ENCODE results near the gene CNTNAP5. TPM values are rescaled to one million over a fixed set of nuclear protein-coding genes. Genes with fewer than 3 reads are reported as not detected.

Gene CNTNAP5
- polyA plus RNA-seq, 4 donors: 0.04 to 0.19 (median 0.04) TPM; not detected in 1

DNA sequence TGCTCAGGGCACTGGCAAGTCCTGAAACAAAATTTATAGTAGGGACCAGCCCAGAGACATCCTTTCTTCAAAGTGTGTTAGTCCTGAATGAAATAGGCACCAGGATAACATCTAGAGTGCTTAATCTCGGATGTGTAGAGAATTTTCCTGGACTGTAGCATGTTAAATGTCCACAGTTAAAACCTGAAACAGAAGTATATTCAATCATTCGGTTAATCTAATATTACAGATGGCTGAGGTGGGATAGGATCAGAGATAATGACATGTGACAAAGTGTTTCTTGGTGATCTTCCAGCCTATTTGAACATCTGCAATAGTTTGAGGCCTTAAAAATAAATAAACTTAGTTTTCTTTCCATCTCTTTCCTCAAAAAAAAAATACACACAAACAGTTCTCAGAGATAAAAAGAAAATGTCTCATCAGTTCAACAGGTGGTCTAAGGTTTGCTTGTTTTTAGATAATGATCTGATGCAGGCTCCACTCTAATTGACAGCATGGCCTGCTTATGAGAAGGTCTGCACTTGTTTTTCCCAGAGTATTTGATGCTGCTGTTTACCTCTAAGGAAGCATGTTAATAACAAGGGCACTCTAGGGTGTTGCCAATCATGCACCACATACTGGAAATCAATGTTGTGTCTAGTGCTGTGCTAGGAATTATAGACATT lies 25.9 kb downstream of the CNTNAP5 start:
- DNase-seq (ENCODE audit: low read depth in 4 of 4, low spot score in 3 of 4): no peak

DNA sequence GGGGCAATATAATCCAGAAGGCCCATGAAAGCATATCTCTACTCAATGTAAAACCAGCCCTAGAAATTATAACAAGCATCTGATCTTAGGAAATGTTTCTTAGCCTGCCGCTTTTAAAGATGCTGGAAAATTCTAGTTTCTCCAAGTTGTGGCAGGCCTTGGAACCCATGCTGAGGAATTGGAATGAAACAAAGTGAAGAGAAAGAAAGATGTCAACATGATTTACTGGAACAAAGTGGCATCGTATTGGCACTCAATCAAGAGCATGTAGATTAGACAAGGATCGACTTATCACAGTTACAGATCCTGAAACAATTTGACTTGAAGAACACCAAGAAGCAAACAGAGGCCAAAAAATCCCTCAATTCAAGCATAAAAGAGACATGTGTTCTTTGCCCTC lies 28.7 kb downstream of the CNTNAP5 start:
- DNase-seq (ENCODE audit: low read depth in 4 of 4, low spot score in 3 of 4): no peak

DNA sequence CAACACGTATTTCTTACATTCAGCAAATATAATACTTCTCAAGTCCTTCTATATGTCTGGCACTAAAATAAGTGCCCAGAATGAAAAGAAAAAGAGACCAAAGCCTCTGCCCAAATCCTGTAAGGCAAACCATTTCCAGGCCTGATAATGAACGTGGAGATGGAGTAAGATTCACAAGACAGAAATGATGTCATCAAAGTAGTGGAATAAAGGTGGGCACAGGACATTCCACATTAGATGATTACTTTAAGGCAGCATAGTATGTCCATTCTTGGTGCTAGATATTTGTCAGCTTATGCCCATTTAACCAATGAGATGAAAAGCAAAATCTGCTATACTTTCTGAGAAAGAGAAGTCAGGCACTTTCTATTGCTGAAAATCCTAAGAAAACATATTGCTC lies 38.5 kb downstream of the CNTNAP5 start:
- DNase-seq (ENCODE audit: low read depth in 4 of 4, low spot score in 3 of 4): no peak

DNA sequence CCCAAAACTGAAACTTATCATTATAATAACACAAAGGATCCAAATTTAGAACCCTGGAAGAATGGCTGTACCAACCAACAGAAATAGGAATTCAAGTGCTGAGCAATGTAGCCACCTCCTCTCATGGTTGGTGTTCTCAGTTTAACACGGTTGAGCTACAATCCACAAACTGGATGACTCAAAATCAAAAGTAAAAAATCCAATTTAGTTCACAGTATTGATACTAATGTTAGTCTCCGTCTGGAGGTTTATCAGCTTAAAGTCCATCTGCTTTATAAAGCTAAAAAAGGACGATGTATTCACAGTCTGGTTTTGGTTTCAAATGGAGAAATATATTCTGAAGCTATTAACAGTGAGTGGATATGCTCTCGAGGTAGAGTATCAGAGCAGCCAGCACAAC lies 40.5 kb downstream of the CNTNAP5 start:
- DNase-seq (ENCODE audit: low read depth in 4 of 4, low spot score in 3 of 4): no peak

- DNase-seq (ENCODE audit: low read depth in 4 of 4, low spot score in 3 of 4): no peak
Measured at GRCh38 chr2:124066776-124067175, 41.7 kb downstream of the CNTNAP5 start.

- DNase-seq (ENCODE audit: low read depth in 4 of 4, low spot score in 3 of 4): no peak
Measured at GRCh38 chr2:124079045-124079444, 54.0 kb downstream of the CNTNAP5 start.

DNA sequence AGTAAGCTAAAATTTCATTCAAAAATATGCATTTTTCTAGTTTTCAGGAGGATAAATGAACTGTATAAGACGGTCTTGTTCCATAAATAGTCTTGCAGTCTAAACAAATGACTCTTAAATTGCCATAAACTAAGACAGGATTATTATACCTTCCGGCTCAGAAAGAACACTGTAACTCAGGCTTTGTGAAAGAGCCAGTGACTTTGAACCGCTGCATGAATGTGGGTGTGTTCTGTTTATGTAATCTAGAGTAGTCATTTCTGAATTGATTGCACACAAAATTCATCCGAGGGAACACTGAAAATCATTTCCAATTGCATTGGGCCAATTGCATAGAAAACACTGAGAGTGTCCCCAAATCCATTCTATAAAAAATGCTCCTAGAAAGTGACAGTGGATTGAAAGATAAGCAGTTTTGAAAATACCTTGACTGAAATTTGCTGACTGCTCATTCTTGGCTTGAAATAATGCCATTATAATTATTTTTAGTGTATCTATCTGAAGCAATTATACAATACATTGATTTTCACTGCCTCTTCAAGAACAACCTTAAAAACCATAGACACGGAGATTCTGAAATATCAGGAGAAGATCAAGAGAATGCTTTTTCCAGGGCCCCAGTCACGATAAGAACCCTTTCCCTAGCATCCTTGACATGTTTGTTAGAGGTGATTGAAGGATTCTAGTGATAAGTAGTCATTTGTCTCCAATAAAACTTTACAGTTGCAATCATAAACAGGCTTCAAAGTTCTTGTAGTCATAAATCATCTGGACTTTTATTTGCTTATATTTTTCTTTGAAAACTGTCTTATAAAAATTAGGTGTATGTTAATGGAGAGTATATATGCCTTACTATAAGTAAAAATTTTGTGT lies 55.4 kb downstream of the CNTNAP5 start:
- DNase-seq (ENCODE audit: low read depth in 4 of 4, low spot score in 3 of 4): no peak

DNA sequence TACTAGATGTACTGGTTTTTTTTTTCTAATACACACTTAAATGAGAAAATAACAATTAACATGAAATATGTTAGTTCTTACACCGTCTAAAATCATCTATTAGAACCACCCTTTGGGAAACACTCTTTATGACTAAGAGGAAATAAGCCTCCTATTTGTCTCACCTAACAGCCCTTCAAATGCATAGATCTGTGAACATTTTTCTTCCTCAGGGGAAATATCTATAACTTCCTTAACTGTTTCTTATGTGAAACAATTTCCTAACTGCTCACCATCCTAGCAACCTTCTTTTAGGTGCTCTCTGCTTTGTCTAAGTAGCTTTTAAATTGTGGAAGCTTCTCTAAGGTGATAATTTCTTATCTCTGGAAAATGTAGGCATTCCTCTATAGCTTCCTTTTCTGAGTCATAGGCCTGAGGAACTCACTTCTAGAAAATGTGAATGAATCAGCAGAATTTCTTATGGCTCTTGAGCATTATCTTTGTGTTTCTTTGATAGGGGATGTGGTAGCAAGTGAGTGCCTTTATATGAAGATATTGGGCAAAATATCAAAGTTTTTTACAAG lies 56.1 kb downstream of the CNTNAP5 start:
- DNase-seq (ENCODE audit: low read depth in 4 of 4, low spot score in 3 of 4): no peak

DNA sequence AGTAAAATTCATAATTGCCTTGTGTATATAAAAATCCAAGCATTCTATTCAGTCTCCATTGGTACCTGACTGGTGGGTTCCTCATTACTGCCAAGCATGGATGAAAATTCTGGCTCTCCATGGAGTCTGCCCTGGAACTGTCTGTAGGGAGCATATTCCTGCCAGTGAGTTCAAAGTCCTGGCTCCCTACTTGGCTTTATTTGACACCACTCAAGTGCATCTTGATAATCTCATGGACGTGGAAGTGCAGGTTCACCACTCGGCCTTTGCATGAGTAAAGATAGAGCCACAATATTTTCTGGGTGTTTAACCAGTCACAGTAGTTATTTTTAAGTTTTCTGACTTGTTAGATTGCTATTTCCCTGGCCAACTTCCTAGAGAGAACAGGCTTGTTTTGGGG lies 63.5 kb downstream of the CNTNAP5 start:
- no peak for DNase-seq (ENCODE audit: low read depth in 4 of 4, low spot score in 3 of 4)

- DNase-seq (ENCODE audit: low read depth in 4 of 4, low spot score in 3 of 4): no peak
Measured at GRCh38 chr2:124091721-124092120, 66.6 kb downstream of the CNTNAP5 start.

- DNase-seq (ENCODE audit: low read depth in 4 of 4, low spot score in 3 of 4): no peak
Measured at GRCh38 chr2:124092651-124093050, 67.6 kb downstream of the CNTNAP5 start.

DNA sequence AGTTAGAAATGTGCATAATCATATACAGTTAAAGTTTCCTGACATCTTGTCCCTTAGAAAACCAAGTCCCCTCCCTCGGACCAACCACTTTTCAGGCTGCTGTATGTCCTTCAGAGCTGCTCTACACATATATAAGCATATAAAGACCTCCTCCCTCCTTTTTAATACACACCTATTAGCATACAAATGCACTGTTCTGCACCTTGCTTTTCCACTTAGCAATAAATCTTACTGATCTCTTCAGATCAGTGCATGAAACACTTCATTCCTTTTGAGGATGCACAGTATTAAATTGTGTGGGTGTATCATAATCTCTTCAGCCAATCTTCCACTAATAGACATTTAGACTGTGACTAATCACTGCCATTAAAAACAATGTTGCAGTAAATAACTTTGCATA lies 79.8 kb downstream of the CNTNAP5 start:
- no peak for DNase-seq (ENCODE audit: low read depth in 4 of 4, low spot score in 3 of 4)

DNA sequence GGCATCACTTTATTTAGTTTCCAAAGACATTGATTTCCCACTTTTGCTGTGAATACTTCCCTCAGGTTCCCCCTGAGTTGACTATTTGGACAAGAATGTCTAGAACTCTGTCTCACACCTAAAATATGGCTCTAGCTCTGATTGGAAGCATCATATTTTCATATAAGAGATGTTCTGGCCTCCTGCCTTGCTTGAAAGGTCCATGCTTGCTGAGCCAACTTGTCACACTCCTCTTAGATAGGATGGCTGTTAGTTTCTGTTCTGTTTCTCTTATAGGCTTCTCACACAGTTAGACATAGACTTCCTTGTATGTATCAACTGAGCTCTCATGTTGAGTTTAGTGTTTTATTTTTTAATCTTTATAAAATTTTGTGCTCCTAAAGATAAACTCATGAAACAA lies 87.1 kb downstream of the CNTNAP5 start:
- DNase-seq (ENCODE audit: low read depth in 4 of 4, low spot score in 3 of 4): no peak

- no peak for DNase-seq (ENCODE audit: low read depth in 4 of 4, low spot score in 3 of 4)
Measured at GRCh38 chr2:124112966-124113365, 87.9 kb downstream of the CNTNAP5 start.

- DNase-seq (ENCODE audit: low read depth in 4 of 4, low spot score in 3 of 4): no peak
Measured at GRCh38 chr2:124120246-124120645, 95.2 kb downstream of the CNTNAP5 start.

DNA sequence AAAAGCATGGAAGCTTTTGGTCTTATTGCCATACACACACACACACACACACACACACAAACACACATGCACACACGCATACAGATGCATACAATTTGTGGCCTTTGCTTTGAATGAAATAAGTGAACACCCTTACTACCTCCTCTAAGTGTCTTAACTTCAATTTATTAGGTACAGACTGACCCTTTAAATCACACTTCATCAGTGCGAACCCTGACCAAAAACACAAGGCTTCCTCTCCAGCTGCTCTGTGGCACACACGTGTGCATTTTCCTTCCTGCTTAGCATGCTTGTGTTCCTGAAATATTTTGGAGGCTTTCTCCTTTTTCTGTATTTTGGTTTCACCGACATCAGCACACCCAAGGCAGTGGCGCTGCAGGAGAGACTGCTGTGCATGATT lies 96.0 kb downstream of the CNTNAP5 start:
- DNase-seq (ENCODE audit: low read depth in 4 of 4, low spot score in 3 of 4): no peak

GRCh38 chr2:124121760-124122275 lies 96.7 kb downstream of the CNTNAP5 start:
- DNase-seq (ENCODE audit: low read depth in 4 of 4, low spot score in 3 of 4): no peak

DNA sequence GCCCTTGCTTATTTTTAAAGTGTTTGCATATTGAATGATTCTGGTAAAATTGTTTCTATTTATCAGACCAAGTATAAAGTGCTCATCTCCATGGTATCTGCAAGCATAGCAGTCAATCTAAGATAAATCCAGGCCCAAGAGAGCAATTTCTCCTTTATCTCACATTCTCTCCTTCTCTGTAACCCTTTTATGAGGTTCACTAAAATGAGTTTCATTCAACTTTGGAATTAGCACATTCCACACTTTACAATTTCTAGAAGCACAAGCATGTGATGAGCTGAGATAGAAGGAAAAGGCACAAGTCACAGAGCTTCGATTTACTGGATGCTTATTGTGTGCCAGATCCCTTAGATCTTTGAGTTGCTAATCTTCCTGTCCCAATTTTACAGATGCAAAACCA lies 97.3 kb downstream of the CNTNAP5 start:
- no peak for DNase-seq (ENCODE audit: low read depth in 4 of 4, low spot score in 3 of 4)

GRCh38 chr2:124131276-124131675 lies 106.2 kb downstream of the CNTNAP5 start:
- no peak for DNase-seq (ENCODE audit: low read depth in 4 of 4, low spot score in 3 of 4)

GRCh38 chr2:124136110-124136509 lies 111.0 kb downstream of the CNTNAP5 start:
- DNase-seq (ENCODE audit: low read depth in 4 of 4, low spot score in 3 of 4): no peak

GRCh38 chr2:124138076-124138475 lies 113.0 kb downstream of the CNTNAP5 start:
- no peak for DNase-seq (ENCODE audit: low read depth in 4 of 4, low spot score in 3 of 4)

GRCh38 chr2:124145982-124146381 lies 120.9 kb downstream of the CNTNAP5 start:
- DNase-seq (ENCODE audit: low read depth in 4 of 4, low spot score in 3 of 4): no peak

Data from right renal pelvis (tissue), 4 donors.